Ovary (tissue), 9 donors: ENCODE measurements around the gene CCBE1. TPM values are rescaled to one million over a fixed set of nuclear protein-coding genes. Genes with fewer than 3 reads are reported as not detected.

Experiments used
- DNase-seq, 5 donors: peaks; one replicate each; pipeline ENCODE4 v3.0.0-alpha.2; 2019 to 2020
- H3K27ac ChIP-seq, 2 donors: fragments of 200-600 bp; one replicate each; pipeline versions ENCODE4 v1.5.1 to v1.8.0; 2019 to 2022
- H3K27me3 ChIP-seq: fragments of 200-600 bp; one replicate; pipeline ENCODE4 v1.8.0; 2022
- H3K36me3 ChIP-seq: fragments of 200-600 bp; sonication (generic); one replicate; pipeline ENCODE4 v1.5.1; 2019
- H3K4me1 ChIP-seq: one replicate; pipeline ENCODE4 v1.8.1; 2013; ENCODE audit warnings: mild to moderate bottlenecking, moderate library complexity; ENCODE audit not compliant: insufficient read depth
- H3K4me3 ChIP-seq: fragments of 200-600 bp; sonication (generic); one replicate; pipeline ENCODE4 v1.5.1; 2017
- H3K9me3 ChIP-seq, 2 donors: fragments of 200-600 bp in 1 of 2; sonication (generic) in 1 of 2; one replicate each; pipeline versions ENCODE4 v1.5.1 to v1.8.1; 2013 to 2019; ENCODE audit warnings: mild to moderate bottlenecking in 1 of 2, moderate library complexity in 1 of 2
- CTCF ChIP-seq, 3 donors: fragments of 450-650 bp in 2 of 3; fragments of 200-600 bp in 1 of 3; IDR thresholded peaks; one replicate each; pipeline versions ENCODE4 v1.5.1 to v1.8.0; 2016 to 2022; ENCODE audit warnings: antibody characterized with exemption in 3 of 3, mild to moderate bottlenecking in 1 of 3
- EP300 ChIP-seq: sonication (generic); formaldehyde crosslinking; IDR thresholded peaks from one replicate; pipeline ENCODE4 v1.6.1; 2017; ENCODE audit warnings: antibody characterized with exemption
- POLR2A ChIP-seq: fragments of 450-650 bp; IDR thresholded peaks from one replicate; pipeline ENCODE4 v1.6.1; 2017; ENCODE audit warnings: antibody characterized with exemption, mild to moderate bottlenecking, moderate library complexity
- WGBS, 3 donors: extraction: QIAGEN DNeasy Blood & Tissue Kit in 1 of 3; methylation state at CpG; one replicate each; pipeline versions ENCODE4 v1.1.5 to v1.1.7; 2013 to 2017; 5-methylcytosine and 5-hydroxymethylcytosine counted together
- intact Hi-C, 4 donors: fragments of 100-400 bp; cut with DNase I; formaldehyde crosslinking; loops; one replicate each; pipeline versions ENCODE4 v1.11.0 to v1.15.1; 2022 to 2023
- polyA plus RNA-seq, 2 donors: library from polyadenylated mRNA; stranded (reverse); fragments of 200-250 nt in 1 of 2; fragments of 350-450 nt in 1 of 2; fragmentation: Illumina TruSeq in 1 of 2; extraction: RNeasy Lipid Tissue Mini Kit (QIAGEN cat#74804) in 1 of 2; gene quantifications; one replicate each; pipeline ENCODE4 v1.2.3, GENCODE V29; 2013 to 2014
- total RNA-seq, 7 donors: library from RNA; depleted of rRNA in 2 of 7; stranded (reverse); fragments of >200 nt in 2 of 7; fragmentation: NEBNext Ultra II Directional in 3 of 7; extraction: Animal tissue kit (Norgen Biotek cat#: 25700) in 3 of 7; gene quantifications; one replicate each; pipeline versions ENCODE4 v1.1.0 to v1.2.4, GENCODE V29; 2016 to 2023
- donor health status: DM: no; HTN: no; CAD: no; lungs with moderate emphysema.
- donor health status: DM: no; HTN: no; CAD: no.
- donor health status: Bipolar disorder and iron deficiency.
- donor health status: DM: yes; HTN: yes; CAD: no.
- donor health status: DM: no; HTN: no; CAD: no.
- donor health status: DM: yes; HTN: yes; CAD: no.

CCBE1 gene
- total and polyA plus RNA-seq, 9 donors = 15.9 to 109 (median 43.9) TPM

DNA sequence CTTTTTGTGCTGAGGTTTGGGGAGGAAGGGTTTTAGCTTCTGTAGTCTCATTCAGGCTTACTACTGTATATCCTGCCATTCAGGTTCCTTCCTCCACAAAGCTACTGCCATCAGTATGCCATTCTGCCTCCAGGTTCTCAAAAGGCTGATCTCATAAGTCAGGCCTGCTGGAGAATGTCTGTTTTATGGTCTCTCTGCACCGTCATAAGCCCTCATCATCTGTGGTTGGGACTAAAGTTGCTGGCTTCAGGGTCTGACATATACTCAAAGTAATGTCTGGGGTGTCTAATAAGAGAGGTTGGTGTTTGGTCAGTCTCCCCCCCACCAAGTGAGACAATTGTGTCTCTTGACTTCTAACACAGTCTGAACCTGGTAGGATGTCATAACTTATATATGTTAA, 36.2 kb upstream of the CCBE1 start:
- no peak for DNase-seq
- H3K27me3 ChIP-seq = no peaks in the 10 kb centered on the region
- H3K36me3 ChIP-seq = no peaks in the 10 kb centered on the region
- H3K4me1 ChIP-seq = no peaks in the 10 kb centered on the region
- intact Hi-C loops = no loop called here
- TF ChIP-seq POLR2A = no peak
- no peak for TF ChIP-seq EP300
- no peak for TF ChIP-seq CTCF (IDR thresholded peaks at IDR 0.05)
- H3K9me3 ChIP-seq = no peaks in the 10 kb centered on the region
- H3K4me3 ChIP-seq = no peak overlapping the region
- H3K27ac ChIP-seq = no peak overlapping the region
- 80 to 90% (median 83%) methylated on average over 1 of the region's 1 CpG for WGBS, 3 donors

- TF ChIP-seq POLR2A (no peak), CTCF (IDR thresholded peaks at IDR 0.05) (no peak), EP300 (no peak)
- no peak for DNase-seq
- Histone ChIP-seq H3K27me3 (no peaks in the 10 kb centered on the region), H3K4me3 (no peak overlapping the region), H3K9me3 (no peaks in the 10 kb centered on the region), H3K36me3 (no peaks in the 10 kb centered on the region), H3K27ac (no peak overlapping the region), H3K4me1 (no peaks in the 10 kb centered on the region)
- WGBS, 3 donors = 57 to 67% (median 58%) methylated on average over 1 of the region's 1 CpG
- intact Hi-C loops = no loop called here
These were observed 33.7 kb upstream of the CCBE1 start for GRCh38 chr18:59730896-59731295.

GRCh38 chr18:59729781-59730180, 32.6 kb upstream of the CCBE1 start:
- H3K4me3 ChIP-seq = no peak overlapping the region
- H3K27me3 ChIP-seq = no peaks in the 10 kb centered on the region
- TF ChIP-seq CTCF (IDR thresholded peaks at IDR 0.05) (no peak), EP300 (no peak), POLR2A (no peak)
- 97% methylated on average over 3 of the region's 3 CpGs for WGBS, 3 donors
- no peaks in the 10 kb centered on the region for H3K4me1 ChIP-seq
- intact Hi-C loops = no loop called here
- H3K27ac ChIP-seq = no peak overlapping the region
- H3K36me3 ChIP-seq = no peaks in the 10 kb centered on the region
- no peaks in the 10 kb centered on the region for H3K9me3 ChIP-seq
- no peak for DNase-seq

- Histone ChIP-seq H3K27ac (no peak overlapping the region), H3K9me3 (no peaks in the 10 kb centered on the region), H3K36me3 (no peaks in the 10 kb centered on the region), H3K4me3 (no peak overlapping the region), H3K27me3 (no peaks in the 10 kb centered on the region), H3K4me1 (no peaks in the 10 kb centered on the region)
- DNase-seq = no peak
- intact Hi-C loops = no loop called here
- TF ChIP-seq CTCF (IDR thresholded peaks at IDR 0.05) (no peak), POLR2A (no peak), EP300 (no peak)
- 77 to 85% (median 80%) methylated on average over 5 of the region's 5 CpGs for WGBS, 3 donors
These were observed 31.6 kb upstream of the CCBE1 start for GRCh38 chr18:59728816-59729215.

GRCh38 chr18:59725142-59725541, 27.9 kb upstream of the CCBE1 start:
- no peak for TF ChIP-seq POLR2A
- no peak for TF ChIP-seq CTCF (IDR thresholded peaks at IDR 0.05)
- no peaks in the 10 kb centered on the region for H3K27me3 ChIP-seq
- no peak overlapping the region for H3K27ac ChIP-seq
- no peaks in the 10 kb centered on the region for H3K9me3 ChIP-seq
- H3K36me3 ChIP-seq = no peaks in the 10 kb centered on the region
- no peak for DNase-seq
- intact Hi-C loops = no loop called here
- no peak overlapping the region for H3K4me3 ChIP-seq
- no peaks in the 10 kb centered on the region for H3K4me1 ChIP-seq
